GM12878 (cell line): Measurements from ENCODE around the gene PHRF1. TPM values are rescaled to one million over a fixed set of nuclear protein-coding genes. Genes with fewer than 3 reads are reported as not detected.

Experiments used
- ATAC-seq: fragments of 200-7000 bp; cut with Tn5 transposase; 3 replicates; pipeline ENCODE4 v1.9.1; 2020; ENCODE audit warnings: mild to moderate bottlenecking, moderate library complexity
- BruUV-seq: library from RNA; stranded (reverse); fragments of 400-500 nt; replicated peaks from 2 replicates; lab custom pipeline; 2021; lab: Mats Ljungman, UMichigan
- CTCF ChIA-PET: fragments of 300-600 bp; sonication (Branson Sonifier 250); formaldehyde crosslinking; extraction: SDS; loops from one replicate; lab custom pipeline; 2021; ENCODE audit warnings: inconsistent platforms; lab: Yijun Ruan, JAX
- POLR2A ChIA-PET: fragments of 350-600 bp; formaldehyde crosslinking; extraction: SDS; loops from one replicate; lab custom pipeline; 2021; ENCODE audit warnings: inconsistent platforms; lab: Charles Lee
- RAD21 ChIA-PET: fragments of 300-600 bp; sonication (Branson Sonifier 250); formaldehyde crosslinking; loops from one replicate; lab custom pipeline; 2023; ENCODE audit warnings: antibody characterized with exemption; ENCODE audit not compliant: unreplicated experiment; lab: Charles Lee
- SMC1A ChIA-PET: fragments of 300-600 bp; sonication (Branson Sonifier 250); formaldehyde crosslinking; loops from one replicate; lab custom pipeline; 2023; ENCODE audit not compliant: unreplicated experiment, uncharacterized antibody; lab: Charles Lee
- DNase-seq: peaks from one replicate; pipeline ENCODE4 v3.0.0-alpha.2; 2011; ENCODE audit warnings: low read depth, low spot score
- FAIRE-seq: peaks from 3 replicates; lab custom pipeline; 2011; peaks lifted over from hg19 to GRCh38; lab: Jason Lieb, UNC
- H2AFZ ChIP-seq: 2 replicates; pipeline ENCODE4 v1.6.0; 2011; ENCODE audit warnings: low read depth, low read length, control low read depth; ENCODE audit not compliant: control insufficient read depth
- H3K27ac ChIP-seq: 2 replicates; pipeline ENCODE4 v1.5.1; 2011; ENCODE audit warnings: control low read depth; ENCODE audit not compliant: control insufficient read depth, insufficient read depth
- H3K27me3 ChIP-seq, 2 experiments: replicated peaks in 1 of 2; 2 replicates each; pipeline versions ENCODE4 v1.6.0 to v1.6.1; 2011; ENCODE audit warnings: low read length in 1 of 2; ENCODE audit not compliant: control insufficient read depth in 2 of 2, insufficient read depth in 2 of 2
- H3K36me3 ChIP-seq, 2 experiments: 2 replicates each; pipeline ENCODE4 v1.5.1; 2011; ENCODE audit warnings: low read length in 1 of 2; ENCODE audit not compliant: control insufficient read depth in 2 of 2, insufficient read depth in 2 of 2
- H3K4me1 ChIP-seq: 2 replicates; pipeline ENCODE4 v1.6.1; 2011; ENCODE audit warnings: mild to moderate bottlenecking, low read length, moderate library complexity, mixed read lengths; ENCODE audit not compliant: control insufficient read depth, insufficient read depth
- H3K4me2 ChIP-seq: 2 replicates; pipeline ENCODE4 v1.6.0; 2011; ENCODE audit warnings: control low read depth; ENCODE audit not compliant: control insufficient read depth, insufficient read depth
- H3K4me3 ChIP-seq: fragments of 200-600 bp; sonication (generic); 2 replicates; pipeline ENCODE4 v1.5.1; 2016
- H3K79me2 ChIP-seq: 2 replicates; pipeline ENCODE4 v1.6.0; 2011; ENCODE audit warnings: low read length; ENCODE audit not compliant: control insufficient read depth, insufficient read depth
- H3K9ac ChIP-seq: 2 replicates; pipeline ENCODE4 v1.8.0; 2011; ENCODE audit warnings: low read length, control low read depth, mixed read lengths; ENCODE audit not compliant: control insufficient read depth, insufficient read depth
- H3K9me3 ChIP-seq: replicated peaks from 3 replicates; pipeline ENCODE4 v1.5.1; 2011; ENCODE audit warnings: mild to moderate bottlenecking, low read length; ENCODE audit not compliant: control insufficient read depth, insufficient read depth
- H4K20me1 ChIP-seq: 2 replicates; pipeline ENCODE4 v1.6.0; 2011; ENCODE audit not compliant: control insufficient read depth, insufficient read depth
- BACH1 ChIP-seq: fragments of 450-650 bp; IDR thresholded peaks from 2 replicates; pipeline ENCODE4 v1.6.1; 2017; ENCODE audit warnings: mild to moderate bottlenecking, borderline replicate concordance
- BCL11A ChIP-seq: IDR thresholded peaks from 2 replicates; pipeline ENCODE4 v1.6.1; 2011; ENCODE audit warnings: low read depth, low read length
- BMI1 ChIP-seq: fragments of 450-650 bp; IDR thresholded peaks from 2 replicates; pipeline ENCODE4 v1.6.1; 2016; ENCODE audit warnings: mild to moderate bottlenecking, moderate library complexity, borderline replicate concordance
- CBX3 ChIP-seq: fragments of 200-600 bp; sonication (generic); IDR thresholded peaks from 2 replicates; pipeline ENCODE4 v1.6.1; 2016; ENCODE audit warnings: low read depth, borderline replicate concordance
- CHD2 ChIP-seq: IDR thresholded peaks from 2 replicates; pipeline ENCODE4 v1.6.1; 2011; ENCODE audit warnings: low read depth, low read length, improper control_type of control experiment, borderline replicate concordance
- GABPA ChIP-seq: IDR thresholded peaks from 2 replicates; pipeline ENCODE4 v1.6.1; 2014; ENCODE audit warnings: antibody characterized with exemption, low read depth, mild to moderate bottlenecking, inconsistent platforms
- KDM1A ChIP-seq: fragments of 200-600 bp; sonication (generic); IDR thresholded peaks from 2 replicates; pipeline ENCODE4 v1.6.1; 2016; ENCODE audit warnings: borderline replicate concordance
- NFIC ChIP-seq: IDR thresholded peaks from 2 replicates; pipeline ENCODE4 v1.6.1; 2012; ENCODE audit warnings: low read depth, mild to moderate bottlenecking, inconsistent platforms, low read length, moderate library complexity
- NRF1 ChIP-seq: conservative IDR thresholded peaks from 2 replicates; pipeline ENCODE4 v1.6.1; 2011; ENCODE audit warnings: mild to moderate bottlenecking, low read depth, low read length, improper control_type of control experiment
- POLR2AphosphoS5 ChIP-seq: IDR thresholded peaks from 2 replicates; pipeline ENCODE4 v1.6.1; 2011; ENCODE audit warnings: mild to moderate bottlenecking, low read length, inconsistent platforms
- POU2F2 ChIP-seq: IDR thresholded peaks from 3 replicates; pipeline ENCODE4 v1.6.1; 2011; ENCODE audit warnings: low read depth, mild to moderate bottlenecking, low read length, borderline replicate concordance
- RUNX3 ChIP-seq: IDR thresholded peaks from 2 replicates; pipeline ENCODE4 v1.6.1; 2012; ENCODE audit warnings: low read length, inconsistent platforms
- SMAD1 ChIP-seq: fragments of 450-650 bp; IDR thresholded peaks from 2 replicates; pipeline ENCODE4 v1.6.1; 2018; ENCODE audit warnings: mild to moderate bottlenecking, low read depth; ENCODE audit not compliant: partially characterized antibody
- SREBF2 ChIP-seq: IDR thresholded peaks from 2 replicates; pipeline ENCODE4 v1.6.1; 2012; ENCODE audit warnings: mild to moderate bottlenecking, low read length
- TAF1 ChIP-seq: IDR thresholded peaks from 2 replicates; pipeline ENCODE4 v1.6.1; 2011; ENCODE audit warnings: mild to moderate bottlenecking, low read depth, low read length, borderline replicate concordance
- TARDBP ChIP-seq: IDR thresholded peaks from 2 replicates; pipeline ENCODE4 v1.6.1; 2016; ENCODE audit warnings: borderline replicate concordance
- YY1 ChIP-seq: IDR thresholded peaks from 2 replicates; pipeline ENCODE4 v1.6.1; 2011; ENCODE audit warnings: low read depth, mild to moderate bottlenecking, low read length
- ZBED1 ChIP-seq: IDR thresholded peaks from 2 replicates; pipeline ENCODE4 v1.6.1; 2016; ENCODE audit warnings: borderline replicate concordance
- ZNF622 ChIP-seq: fragments of 450-650 bp; IDR thresholded peaks from 2 replicates; pipeline ENCODE4 v1.6.1; 2017; ENCODE audit warnings: mild to moderate bottlenecking, inconsistent platforms
- ZSCAN29 ChIP-seq: fragments of 450-650 bp; IDR thresholded peaks from 2 replicates; pipeline ENCODE4 v1.6.1; 2017; ENCODE audit warnings: mild to moderate bottlenecking, moderate library complexity
- WGBS: methylation state at CpG from one replicate; pipeline ENCODE4 v1.1.6; 2016; ENCODE audit warnings: low lambda C conversion rate; ENCODE audit not compliant: insufficient replicate concordance, insufficient coverage; ENCODE audit errors: missing lambda C conversion rate; 5-methylcytosine and 5-hydroxymethylcytosine counted together
- in situ Hi-C: fragments of 300-500 bp; cut with MboI; formaldehyde crosslinking; loops from 9 replicates; pipeline ENCODE4 v1.14.3; 2018; ENCODE audit warnings: mixed read lengths
- intact Hi-C: fragments of 100-400 bp; cut with micrococcal nuclease; formaldehyde crosslinking; loops from one replicate; pipeline ENCODE4 v1.14.2; 2022; ENCODE audit not compliant: unreplicated experiment
- polyA plus RNA-seq, 11 experiments: library from polyadenylated mRNA; depleted of rRNA in 4 of 11; unstranded in 6 of 11; stranded (reverse) in 5 of 11; fragments of >200 nt; fragmentation: Nextera tagmentation in 4 of 11; fragmentation: Illumina TruSeq in 1 of 11; extraction: Ambion mirVana in 4 of 11; extraction: Trizol in 1 of 11; gene quantifications; 1 replicate in 1 of 11; 2 replicates in 10 of 11; pipeline versions ENCODE4 v1.2.1 to v1.2.3, GENCODE V29; 2011 to 2016; ENCODE audit warnings: inconsistent platforms in 2 of 11, missing spikeins in 2 of 11, low read depth in 1 of 11
- total RNA-seq, 4 experiments: library from RNA; depleted of rRNA in 3 of 4; stranded (reverse); fragments of >200 nt in 3 of 4; fragmentation: Illumina TruSeq in 1 of 4; extraction: Trizol in 1 of 4; gene quantifications; 2 replicates each; pipeline versions ENCODE4 v1.2.1 to v1.2.3, GENCODE V29; 2013 to 2021
- TF ChIP-seq, protein P1 (sequence below): IDR thresholded peaks from 2 replicates; pipeline ENCODE4 v1.6.1; 2012; ENCODE audit warnings: low read length, inconsistent platforms
- TF ChIP-seq, protein P2 (sequence below): IDR thresholded peaks from 2 replicates; pipeline ENCODE4 v1.6.1; 2011; ENCODE audit warnings: borderline replicate concordance, low read depth, mild to moderate bottlenecking, moderate library complexity, mixed read lengths, low read length; ENCODE audit not compliant: insufficient read depth; ENCODE audit errors: extremely low read length
- TF ChIP-seq, protein P3 (sequence below): IDR thresholded peaks from 2 replicates; pipeline ENCODE4 v1.6.1; 2011; ENCODE audit warnings: low read depth, low read length, improper control_type of control experiment, borderline replicate concordance

The PHRF1 gene
- total and polyA plus RNA-seq, 10 of the 15 experiments (the other 5 are each of a cell fraction or from before 2014, with no cell fraction given), result 0.13 to 43.5 (median 15.1) TPM

GRCh38 chr11:611001-611996, 35.0 kb downstream of the PHRF1 start:
- Histone ChIP-seq H3K9ac (no peak overlapping the region), H3K4me3 (no peak overlapping the region), H3K9me3 (no peaks in the 10 kb centered on the region), H3K4me1 (peaks cover 10% of the 10 kb centered on the region), H3K36me3 (peaks cover 16 to 59% of the 10 kb centered on the region in 2 experiments; a peak in 3 of 4 replicates), H3K4me2 (no peak overlapping the region), H3K79me2 (peaks cover 26% of the 10 kb centered on the region), H3K27ac (no peak overlapping the region), H3K27me3 (no peaks in the 10 kb centered on the region), H4K20me1 (peaks cover 11% of the 10 kb centered on the region), H2AFZ (no peak overlapping the region)
- no peak for ATAC-seq
- POLR2A ChIA-PET, result interaction anchor here (0.5 kb wide), 1 partner anchor 107 kb away, joined by 4 read pairs; no protein-coding TSS in a partner anchor
- no peak for FAIRE-seq
- CTCF ChIA-PET, result interaction anchor here (1.1 kb wide), 1 partner anchor 57 kb away, joined by 3 read pairs; no protein-coding TSS in a partner anchor
- no peak for DNase-seq
- in situ Hi-C loops, result no loop called here
- SMC1A ChIA-PET, result no interaction called here
- 96% methylated on average over 46 of the region's 49 CpGs for WGBS
- BruUV-seq, result no TSS peak
- intact Hi-C loops, result no loop called here
- RAD21 ChIA-PET, result no interaction called here
- TF ChIP-seq BCL11A, result no peak
- TF ChIP-seq GABPA, result no peak
- TF ChIP-seq TAF1, result no peak
- TF ChIP-seq, protein P1, sequence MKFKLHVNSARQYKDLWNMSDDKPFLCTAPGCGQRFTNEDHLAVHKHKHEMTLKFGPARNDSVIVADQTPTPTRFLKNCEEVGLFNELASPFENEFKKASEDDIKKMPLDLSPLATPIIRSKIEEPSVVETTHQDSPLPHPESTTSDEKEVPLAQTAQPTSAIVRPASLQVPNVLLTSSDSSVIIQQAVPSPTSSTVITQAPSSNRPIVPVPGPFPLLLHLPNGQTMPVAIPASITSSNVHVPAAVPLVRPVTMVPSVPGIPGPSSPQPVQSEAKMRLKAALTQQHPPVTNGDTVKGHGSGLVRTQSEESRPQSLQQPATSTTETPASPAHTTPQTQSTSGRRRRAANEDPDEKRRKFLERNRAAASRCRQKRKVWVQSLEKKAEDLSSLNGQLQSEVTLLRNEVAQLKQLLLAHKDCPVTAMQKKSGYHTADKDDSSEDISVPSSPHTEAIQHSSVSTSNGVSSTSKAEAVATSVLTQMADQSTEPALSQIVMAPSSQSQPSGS, result peak; percentile 47
- TF ChIP-seq TARDBP, result no peak
- TF ChIP-seq SREBF2, result no peak
- no peak for TF ChIP-seq NFIC
- TF ChIP-seq POLR2AphosphoS5, result peak; percentile 63
- TF ChIP-seq NRF1, result no peak
- no peak for TF ChIP-seq ZNF622
- no peak for TF ChIP-seq CBX3
- TF ChIP-seq, protein P2, sequence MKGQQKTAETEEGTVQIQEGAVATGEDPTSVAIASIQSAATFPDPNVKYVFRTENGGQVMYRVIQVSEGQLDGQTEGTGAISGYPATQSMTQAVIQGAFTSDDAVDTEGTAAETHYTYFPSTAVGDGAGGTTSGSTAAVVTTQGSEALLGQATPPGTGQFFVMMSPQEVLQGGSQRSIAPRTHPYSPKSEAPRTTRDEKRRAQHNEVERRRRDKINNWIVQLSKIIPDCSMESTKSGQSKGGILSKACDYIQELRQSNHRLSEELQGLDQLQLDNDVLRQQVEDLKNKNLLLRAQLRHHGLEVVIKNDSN, result no peak
- no peak for TF ChIP-seq ZSCAN29
- no peak for TF ChIP-seq KDM1A
- TF ChIP-seq SMAD1, result no peak
- TF ChIP-seq, protein P3, sequence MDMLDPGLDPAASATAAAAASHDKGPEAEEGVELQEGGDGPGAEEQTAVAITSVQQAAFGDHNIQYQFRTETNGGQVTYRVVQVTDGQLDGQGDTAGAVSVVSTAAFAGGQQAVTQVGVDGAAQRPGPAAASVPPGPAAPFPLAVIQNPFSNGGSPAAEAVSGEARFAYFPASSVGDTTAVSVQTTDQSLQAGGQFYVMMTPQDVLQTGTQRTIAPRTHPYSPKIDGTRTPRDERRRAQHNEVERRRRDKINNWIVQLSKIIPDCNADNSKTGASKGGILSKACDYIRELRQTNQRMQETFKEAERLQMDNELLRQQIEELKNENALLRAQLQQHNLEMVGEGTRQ, result no peak
- no peak for TF ChIP-seq YY1
- TF ChIP-seq BMI1, result no peak
- no peak for TF ChIP-seq CHD2
- TF ChIP-seq ZBED1, result peak; percentile 15; the same call in 1 of the 2 replicates
- peak; percentile 9; the same call in 1 of the 3 replicates for TF ChIP-seq POU2F2
- TF ChIP-seq RUNX3, result no peak
- TF ChIP-seq BACH1, result no peak
